Measurements from ENCODE around the gene EIF2D.

The EIF2D gene

GRCh38 chr1:206547104-206547503 is 65.2 kb downstream of the EIF2D start:
- no peaks in the 10 kb centered on the region for H3K27me3 ChIP-seq (ENCODE audit: insufficient read depth, poor library complexity, severe bottlenecking)
- no peak overlapping the region for H3K27ac ChIP-seq (replicated peaks)
- TF ChIP-seq GABPA (IDR thresholded peaks at IDR 0.05; ENCODE audit: low read depth) (no peak), POLR2AphosphoS5 (IDR thresholded peaks at IDR 0.05; ENCODE audit: low read depth) (no peak), SPI1 (IDR thresholded peaks at IDR 0.05; ENCODE audit: borderline replicate concordance, low read depth) (no peak), CTCF (IDR thresholded peaks at IDR 0.05; ENCODE audit: insufficient read depth, low read length) (no peak), REST (IDR thresholded peaks at IDR 0.05; ENCODE audit: insufficient replicate concordance, low read depth) (no peak)
- no peak overlapping the region for H3K4me3 ChIP-seq (replicated peaks; ENCODE audit: insufficient read depth, low read length)
- no peak for DNase-seq (ENCODE audit: low read depth in 1 of 2, low spot score in 1 of 2)

- H3K27ac ChIP-seq (replicated peaks), result no peak overlapping the region
- no peak for TF ChIP-seq POLR2AphosphoS5 (IDR thresholded peaks at IDR 0.05; ENCODE audit: low read depth)
- TF ChIP-seq SPI1 (IDR thresholded peaks at IDR 0.05; ENCODE audit: borderline replicate concordance, low read depth), result no peak
- no peak for DNase-seq (ENCODE audit: low read depth in 1 of 2, low spot score in 1 of 2)
- H3K27me3 ChIP-seq (ENCODE audit: insufficient read depth, poor library complexity, severe bottlenecking), result no peaks in the 10 kb centered on the region
- no peak overlapping the region for H3K4me3 ChIP-seq (replicated peaks; ENCODE audit: insufficient read depth, low read length)
These were observed 66.9 kb downstream of the EIF2D start for GRCh38 chr1:206545351-206545750.

- Histone ChIP-seq H3K4me3 (replicated peaks; ENCODE audit: insufficient read depth, low read length) (no peak overlapping the region), H3K27me3 (ENCODE audit: insufficient read depth, poor library complexity, severe bottlenecking) (no peaks in the 10 kb centered on the region), H3K27ac (replicated peaks) (no peak overlapping the region)
- no peak for TF ChIP-seq GABPA (IDR thresholded peaks at IDR 0.05; ENCODE audit: low read depth)
- TF ChIP-seq CTCF (IDR thresholded peaks at IDR 0.05; ENCODE audit: insufficient read depth, low read length), result peak; percentile 70
- peak in 1 of 2 experiments; percentile 77 for DNase-seq (ENCODE audit: low read depth in 1 of 2, low spot score in 1 of 2)
These were observed 67.6 kb downstream of the EIF2D start for GRCh38 chr1:206544562-206545257.
